COR-L47 (cell line): ENCODE results near the gene GPR89A.
"Not testable (repeated sequence)": the region's sequence is repeated elsewhere in the genome, so short reads cannot be mapped to it uniquely, and the experiment has no call there.

Experiments
- DNase-seq: peaks from one replicate; lab custom pipeline; 2025; lab: John Stamatoyannopoulos, UW

GPR89A gene

DNA sequence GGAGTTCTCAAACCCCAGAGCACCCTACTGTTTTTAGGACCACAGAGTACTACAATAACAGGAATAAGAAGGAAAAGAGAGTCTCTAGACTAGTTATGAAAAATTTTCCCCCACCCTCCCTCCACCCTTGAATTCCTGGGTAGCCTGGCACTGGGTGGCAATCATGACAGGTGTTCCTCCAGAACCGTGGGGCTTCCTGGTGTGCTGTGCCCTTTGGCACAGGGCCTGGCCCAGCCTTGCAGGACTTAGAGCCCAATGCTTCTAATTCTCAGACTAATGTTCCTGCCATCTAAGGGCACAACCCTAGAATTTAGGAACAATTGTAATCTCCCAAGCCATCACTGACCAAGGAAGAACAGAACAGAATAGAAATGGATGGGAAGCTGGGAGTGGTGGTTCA lies 110.0 kb downstream of the GPR89A start:
- no peak for DNase-seq

DNA sequence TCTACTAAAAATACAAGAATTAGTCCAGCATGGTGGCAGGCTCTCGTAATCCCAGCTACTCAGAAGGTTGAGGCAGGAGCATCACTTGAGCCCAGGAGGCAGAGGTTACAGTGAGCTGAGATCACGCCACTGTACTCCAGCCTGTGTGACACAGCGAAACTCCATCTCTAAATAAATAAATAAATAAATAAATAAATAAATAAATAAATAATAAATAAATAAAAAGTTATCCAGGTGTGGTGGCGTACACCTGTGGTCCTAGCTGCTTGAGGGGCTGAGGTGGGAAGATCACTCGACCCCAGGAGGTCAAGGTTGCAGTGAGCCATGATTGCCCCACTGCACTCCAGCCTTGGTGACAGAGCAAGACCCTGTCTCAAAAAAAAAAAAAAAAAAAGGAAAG lies 110.7 kb downstream of the GPR89A start:
- not testable (repeated sequence) for DNase-seq

DNA sequence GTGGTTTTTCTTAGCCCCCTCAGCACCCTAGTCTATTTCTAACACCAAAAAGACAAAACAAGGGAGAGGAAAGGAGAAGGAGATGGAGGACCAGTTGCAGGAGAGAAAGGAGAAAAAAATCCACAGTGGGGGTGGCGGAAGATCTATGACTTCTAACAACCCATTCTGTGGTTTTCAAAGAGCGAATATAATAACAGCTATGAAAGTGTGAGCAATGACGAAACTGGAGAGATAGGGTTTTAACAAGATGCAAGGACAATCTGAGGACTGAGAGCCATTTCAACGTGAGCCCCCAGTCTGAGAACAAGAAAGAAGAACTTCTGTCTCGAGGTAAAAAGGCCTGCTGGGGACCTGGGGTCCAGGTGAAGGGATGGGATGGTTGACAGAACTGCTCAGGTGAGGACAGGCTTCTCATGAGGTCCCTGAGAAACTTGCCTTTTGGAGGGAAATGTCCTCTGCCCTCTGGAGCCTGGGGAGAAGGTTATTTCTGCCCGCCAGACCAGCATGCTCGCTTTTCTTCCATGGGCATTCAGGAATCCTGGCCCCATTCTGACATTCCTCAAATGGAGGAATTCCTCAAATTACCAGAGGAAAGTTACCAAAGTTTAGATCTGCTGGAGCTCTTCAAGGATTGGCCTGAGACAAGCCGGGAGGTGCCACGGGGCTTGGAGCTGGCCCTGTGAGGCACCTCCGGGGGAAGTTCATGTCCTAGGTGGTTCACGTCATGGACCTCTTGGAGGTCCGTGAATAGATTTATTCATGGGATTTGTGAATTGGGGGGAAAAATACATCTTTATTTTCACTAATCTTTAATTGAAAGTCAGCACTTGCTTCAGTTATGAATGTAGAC lies 111.7 kb downstream of the GPR89A start, which contains the start of gene CD160:
Gene CD160 (plus strand): TSS at position 270 of the 850 bp plus-strand sequence. CDS start 8,829 bp downstream, outside the sequence.
- no peak for DNase-seq
